Transverse colon (tissue), 4 donors: ENCODE results near the gene EPHA4. TPM values are rescaled to one million over a fixed set of nuclear protein-coding genes. Genes with fewer than 3 reads are reported as not detected.

Source experiments
- DNase-seq: peaks from one replicate; pipeline ENCODE4 v3.0.0-alpha.2; 2019
- H3K27ac ChIP-seq, 4 donors: fragments of 200-600 bp; sonication (generic); 2 replicates each; pipeline ENCODE4 v1.5.1; 2016 to 2018; ENCODE audit warnings: inconsistent platforms in 4 of 4
- H3K27me3 ChIP-seq: fragments of 200-600 bp; sonication (generic); 2 replicates; pipeline ENCODE4 v1.5.1; 2017; ENCODE audit warnings: inconsistent platforms
- H3K36me3 ChIP-seq, 4 donors: fragments of 200-600 bp; sonication (generic); 2 replicates each; pipeline ENCODE4 v1.5.1; 2017 to 2019; ENCODE audit warnings: inconsistent platforms in 4 of 4
- H3K4me1 ChIP-seq, 4 donors: fragments of 200-600 bp; sonication (generic); 2 replicates each; pipeline ENCODE4 v1.5.1; 2017 to 2020; ENCODE audit warnings: inconsistent platforms in 4 of 4
- H3K4me3 ChIP-seq, 4 donors: fragments of 200-600 bp; sonication (generic); 1 replicate in 1 of 4; 2 replicates in 3 of 4; pipeline versions ENCODE4 v1.5.1 to v1.6.1; 2017 to 2019; ENCODE audit warnings: inconsistent platforms in 4 of 4
- H3K9me3 ChIP-seq, 2 donors: fragments of 200-600 bp; sonication (generic); 2 replicates each; pipeline ENCODE4 v1.5.1; 2017 to 2019; ENCODE audit warnings: inconsistent platforms in 2 of 2
- EP300 ChIP-seq: sonication (generic); formaldehyde crosslinking; IDR thresholded peaks from one replicate; pipeline ENCODE4 v1.6.1; 2017; ENCODE audit warnings: antibody characterized with exemption, low read depth
- POLR2A ChIP-seq: fragments of 450-650 bp; IDR thresholded peaks from one replicate; pipeline ENCODE4 v1.6.1; 2016; ENCODE audit warnings: antibody characterized with exemption, mild to moderate bottlenecking, moderate library complexity
- POLR2AphosphoS5 ChIP-seq, 3 donors: sonication (generic); formaldehyde crosslinking; IDR thresholded peaks; one replicate each; pipeline ENCODE4 v1.6.1; 2016; ENCODE audit warnings: antibody characterized with exemption in 3 of 3
- WGBS, 2 donors: methylation state at CpG; one replicate each; pipeline ENCODE4 v1.1.5; 2018; ENCODE audit warnings: low coverage in 1 of 2; 5-methylcytosine and 5-hydroxymethylcytosine counted together
- in situ Hi-C, 4 donors: fragments of 200-750 bp; cut with MboI; loops; one replicate each; pipeline versions ENCODE4 v1.15.0 to v1.15.1; 2017; ENCODE audit warnings: low sequenced_read_pairs in 3 of 4, low pct_ligation_motif_present in 1 of 4, low pct_unique_long_range_greater_than_20kb in 1 of 4
- intact Hi-C: fragments of 100-400 bp; cut with DNase I; formaldehyde crosslinking; loops from one replicate; pipeline ENCODE4 v1.15.1; 2023; ENCODE audit warnings: low total_unique reads
- total RNA-seq, 4 donors: library from RNA; depleted of rRNA; stranded (reverse); fragments of >200 nt; gene quantifications; one replicate each; pipeline ENCODE4 v1.1.0, GENCODE V29; 2016
- TF ChIP-seq, protein P1 (sequence below), 5 experiments: fragments of 200-600 bp in 3 of 5; fragments of 450-650 bp in 2 of 5; sonication (generic) in 3 of 5; IDR thresholded peaks; 1 replicate in 2 of 5; 2 replicates in 3 of 5; pipeline ENCODE4 v1.5.1; 2016 to 2017; ENCODE audit warnings: antibody characterized with exemption in 5 of 5, inconsistent platforms in 3 of 5, mild to moderate bottlenecking in 2 of 5, moderate library complexity in 1 of 5

The EPHA4 gene
- total RNA-seq, 4 donors from 2014 or later: 1.5 to 21.0 (median 13.8) TPM

- no peak for TF ChIP-seq POLR2AphosphoS5 (IDR thresholded peaks at IDR 0.05)
- TF ChIP-seq, protein P1, sequence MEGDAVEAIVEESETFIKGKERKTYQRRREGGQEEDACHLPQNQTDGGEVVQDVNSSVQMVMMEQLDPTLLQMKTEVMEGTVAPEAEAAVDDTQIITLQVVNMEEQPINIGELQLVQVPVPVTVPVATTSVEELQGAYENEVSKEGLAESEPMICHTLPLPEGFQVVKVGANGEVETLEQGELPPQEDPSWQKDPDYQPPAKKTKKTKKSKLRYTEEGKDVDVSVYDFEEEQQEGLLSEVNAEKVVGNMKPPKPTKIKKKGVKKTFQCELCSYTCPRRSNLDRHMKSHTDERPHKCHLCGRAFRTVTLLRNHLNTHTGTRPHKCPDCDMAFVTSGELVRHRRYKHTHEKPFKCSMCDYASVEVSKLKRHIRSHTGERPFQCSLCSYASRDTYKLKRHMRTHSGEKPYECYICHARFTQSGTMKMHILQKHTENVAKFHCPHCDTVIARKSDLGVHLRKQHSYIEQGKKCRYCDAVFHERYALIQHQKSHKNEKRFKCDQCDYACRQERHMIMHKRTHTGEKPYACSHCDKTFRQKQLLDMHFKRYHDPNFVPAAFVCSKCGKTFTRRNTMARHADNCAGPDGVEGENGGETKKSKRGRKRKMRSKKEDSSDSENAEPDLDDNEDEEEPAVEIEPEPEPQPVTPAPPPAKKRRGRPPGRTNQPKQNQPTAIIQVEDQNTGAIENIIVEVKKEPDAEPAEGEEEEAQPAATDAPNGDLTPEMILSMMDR (IDR thresholded peaks at IDR 0.05): no peak
- TF ChIP-seq EP300: no peak
- no peak for TF ChIP-seq POLR2A
- Histone ChIP-seq H3K27ac (no peak overlapping the region), H3K36me3 (peaks cover 0 to 6% (median 0%) of the 10 kb centered on the region in 4 donors), H3K27me3 (no peaks in the 10 kb centered on the region), H3K4me3 (no peak overlapping the region), H3K4me1 (no peaks in the 10 kb centered on the region), H3K9me3 (no peaks in the 10 kb centered on the region)
- in situ Hi-C loops (no loop called here), intact Hi-C loops (no loop called here)
- DNase-seq: no peak
- WGBS, 2 donors: 90 to 94% methylated on average over 2 of the region's 2 CpGs
Measured at GRCh38 chr2:221428896-221429295, 143.2 kb downstream of the EPHA4 start.

DNA sequence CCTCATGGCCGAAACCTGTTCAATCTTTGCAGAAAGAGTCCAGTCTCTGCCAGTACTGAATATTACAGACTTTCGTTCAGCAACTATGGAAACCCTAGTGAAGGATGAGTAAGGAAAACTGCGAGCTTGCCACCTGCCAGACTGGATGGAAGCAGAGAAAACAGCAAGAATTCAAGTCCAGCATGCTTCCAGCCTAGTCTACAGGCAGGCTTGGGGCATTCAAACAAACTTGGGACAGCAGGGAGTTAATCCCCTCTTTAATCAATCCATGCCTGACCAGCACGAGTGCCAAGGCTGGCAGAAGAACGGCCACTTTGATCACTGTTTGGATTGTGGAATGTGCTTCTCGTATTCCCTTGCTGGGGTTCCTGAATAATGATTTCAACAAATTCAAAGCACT is 145.2 kb downstream of the EPHA4 start:
- WGBS, 2 donors: 74 to 84% methylated on average over 4 to 6 of the region's 6 CpGs
- in situ Hi-C loops: no loop called here
- no peak overlapping the region for H3K4me3 ChIP-seq
- intact Hi-C loops: no loop called here
- no peak overlapping the region for H3K27ac ChIP-seq
- no peaks in the 10 kb centered on the region for H3K4me1 ChIP-seq
- no peak for DNase-seq
- no peak for TF ChIP-seq EP300
- TF ChIP-seq, protein P1 (IDR thresholded peaks at IDR 0.05): no peak
- TF ChIP-seq POLR2A: no peak
- no peak for TF ChIP-seq POLR2AphosphoS5 (IDR thresholded peaks at IDR 0.05)
- H3K27me3 ChIP-seq: no peaks in the 10 kb centered on the region
- H3K36me3 ChIP-seq: no peaks in the 10 kb centered on the region
- no peaks in the 10 kb centered on the region for H3K9me3 ChIP-seq

DNA sequence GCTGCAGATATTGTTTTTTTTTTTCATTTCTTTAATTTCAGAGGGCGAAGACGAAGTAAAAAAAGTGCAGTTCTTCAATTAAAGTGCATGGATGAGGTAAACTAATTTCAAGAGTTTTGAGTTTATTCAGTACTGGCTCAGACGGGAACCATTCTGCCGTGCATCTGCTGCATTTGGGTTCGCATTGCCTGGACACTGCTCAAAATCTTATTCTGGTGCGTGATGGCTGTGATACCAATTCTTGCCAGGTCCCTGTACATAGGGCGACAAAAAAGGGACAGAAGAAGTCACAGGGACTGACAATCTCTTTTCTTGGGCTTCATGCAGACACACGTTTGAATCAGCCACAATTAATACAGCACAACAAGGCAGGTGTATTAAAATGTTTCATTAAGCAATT is 146.2 kb downstream of the EPHA4 start:
- TF ChIP-seq, protein P1 (IDR thresholded peaks at IDR 0.05): no peak
- TF ChIP-seq POLR2A (no peak), EP300 (no peak), POLR2AphosphoS5 (IDR thresholded peaks at IDR 0.05) (no peak)
- no peak for DNase-seq
- intact Hi-C loops: no loop called here
- WGBS, 2 donors: 83 to 84% methylated on average over 8 of the region's 8 CpGs
- Histone ChIP-seq H3K9me3 (no peaks in the 10 kb centered on the region), H3K27ac (no peak overlapping the region), H3K4me1 (no peaks in the 10 kb centered on the region), H3K27me3 (no peaks in the 10 kb centered on the region), H3K4me3 (no peak overlapping the region), H3K36me3 (no peaks in the 10 kb centered on the region)
- in situ Hi-C loops: no loop called here

DNA sequence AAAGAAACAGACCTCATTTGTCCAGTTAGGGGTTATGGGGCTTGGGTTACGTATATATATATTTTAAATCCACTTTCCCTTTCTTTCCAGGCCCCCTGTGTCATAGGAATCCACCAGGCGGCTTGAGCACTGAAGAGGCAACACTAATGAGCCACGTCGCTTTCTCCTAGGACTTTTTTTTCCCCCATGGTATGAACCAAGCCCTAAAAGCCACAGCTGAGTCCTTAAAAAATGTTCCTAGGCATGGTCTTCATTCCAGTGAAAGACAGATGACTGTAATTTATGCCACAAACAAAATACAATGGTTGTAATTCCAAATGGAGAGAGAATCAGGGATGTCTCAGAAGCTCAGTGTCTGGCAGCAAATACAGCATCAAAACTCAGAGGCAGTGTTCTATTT is 146.8 kb downstream of the EPHA4 start:
- Histone ChIP-seq H3K4me1 (no peaks in the 10 kb centered on the region), H3K4me3 (no peak overlapping the region), H3K36me3 (no peaks in the 10 kb centered on the region), H3K27ac (no peak overlapping the region), H3K9me3 (no peaks in the 10 kb centered on the region), H3K27me3 (no peaks in the 10 kb centered on the region)
- in situ Hi-C loops (no loop called here), intact Hi-C loops (no loop called here)
- WGBS, 2 donors: 93 to 96% methylated on average over 4 of the region's 4 CpGs
- no peak for TF ChIP-seq POLR2AphosphoS5 (IDR thresholded peaks at IDR 0.05)
- DNase-seq: no peak

- intact Hi-C loops: no loop called here
- H3K36me3 ChIP-seq: no peaks in the 10 kb centered on the region
- TF ChIP-seq, protein P1 (IDR thresholded peaks at IDR 0.05): no peak
- no peak for TF ChIP-seq POLR2AphosphoS5 (IDR thresholded peaks at IDR 0.05)
- TF ChIP-seq POLR2A: no peak
- TF ChIP-seq EP300: no peak
- no peaks in the 10 kb centered on the region for H3K9me3 ChIP-seq
- H3K4me3 ChIP-seq: no peak overlapping the region
- H3K4me1 ChIP-seq: no peaks in the 10 kb centered on the region
- in situ Hi-C loops: no loop called here
- 66 to 68% methylated on average over 3 of the region's 3 CpGs for WGBS, 2 donors
- no peaks in the 10 kb centered on the region for H3K27me3 ChIP-seq
- no peak for DNase-seq
- H3K27ac ChIP-seq: no peak overlapping the region
Measured at GRCh38 chr2:221423210-221423804, 148.8 kb downstream of the EPHA4 start.
